ENCODE measurements around the gene ACOT13.
"Not testable (repeated sequence)": the region's sequence is repeated elsewhere in the genome, so short reads cannot be mapped to it uniquely, and the experiment has no call there.

The ACOT13 gene

GRCh38 chr6:24721461-24722215, 54.8 kb downstream of the ACOT13 start:
- in situ Hi-C loops (cut with MboI; ENCODE audit: low sequenced_read_pairs, unreplicated experiment): no loop called here
- peak; percentile 64 for DNase-seq (ENCODE audit: low spot score)
- TF ChIP-seq CTCF (IDR thresholded peaks at IDR 0.05; ENCODE audit: borderline replicate concordance, control extremely low read depth, extremely low read depth, insufficient read depth, missing control alignments): no peak

GRCh38 chr6:24723270-24723669, 56.4 kb downstream of the ACOT13 start:
- in situ Hi-C loops (cut with MboI; ENCODE audit: low sequenced_read_pairs, unreplicated experiment): no loop called here
- no peak for DNase-seq (ENCODE audit: low spot score)
- no peak for TF ChIP-seq CTCF (IDR thresholded peaks at IDR 0.05; ENCODE audit: borderline replicate concordance, control extremely low read depth, extremely low read depth, insufficient read depth, missing control alignments)

GRCh38 chr6:24730653-24731052, 63.8 kb downstream of the ACOT13 start:
- DNase-seq (ENCODE audit: low spot score); in situ Hi-C loops (cut with MboI; ENCODE audit: low sequenced_read_pairs, unreplicated experiment): not testable (repeated sequence)

DNA sequence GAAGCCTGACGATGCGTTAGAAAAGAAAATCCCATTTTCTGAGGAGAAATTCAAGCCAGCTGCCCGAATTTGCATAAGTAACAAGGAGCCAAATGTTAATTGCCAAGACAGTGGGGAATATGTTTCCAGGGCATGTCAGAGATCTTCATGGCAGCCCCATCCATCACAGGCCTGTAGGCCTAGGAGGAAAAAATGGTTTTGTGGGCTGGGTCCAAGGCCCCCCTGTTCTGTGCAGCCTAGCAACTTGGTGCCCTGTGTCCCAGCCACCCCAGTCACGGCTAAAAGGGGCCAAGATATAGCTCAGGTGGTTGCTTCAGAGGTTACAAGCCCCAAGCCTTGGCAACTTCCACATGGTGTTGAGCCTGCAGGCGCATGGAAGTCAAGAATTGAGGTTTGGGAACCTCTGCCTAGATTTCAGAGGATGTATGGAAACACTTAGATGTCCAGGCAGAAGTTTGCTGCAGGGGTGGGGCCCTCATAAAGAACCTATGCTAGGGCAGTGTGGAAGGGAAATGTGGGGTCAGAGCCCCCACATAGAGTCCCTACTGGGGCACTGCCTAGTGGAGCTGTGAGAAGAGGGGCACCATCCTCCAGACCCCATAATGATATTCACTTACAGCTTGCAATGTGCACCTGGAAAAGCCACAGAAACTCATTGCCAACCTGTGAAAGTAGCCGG, 64.7 kb downstream of the ACOT13 start:
- in situ Hi-C loops (cut with MboI; ENCODE audit: low sequenced_read_pairs, unreplicated experiment): not testable (repeated sequence)

DNA sequence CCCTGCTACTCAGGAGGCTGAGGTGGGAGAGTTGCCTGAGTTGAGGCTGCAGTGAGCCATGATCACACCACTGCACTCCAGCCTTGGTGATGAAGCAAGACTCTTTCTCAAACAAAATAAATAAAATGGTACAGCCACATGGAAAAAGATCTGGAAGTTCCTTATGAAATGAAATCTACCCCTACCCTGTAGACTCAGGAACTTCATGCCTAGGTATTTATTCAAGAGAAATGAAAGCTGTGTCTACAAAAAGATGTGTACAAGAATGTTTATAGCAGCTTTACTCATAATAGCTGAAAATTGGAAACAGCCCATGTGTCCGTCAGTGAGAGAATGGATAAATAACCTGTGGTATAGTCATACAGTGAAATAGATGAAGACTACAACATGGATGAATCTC, 67.3 kb downstream of the ACOT13 start:
- in situ Hi-C loops (cut with MboI; ENCODE audit: low sequenced_read_pairs, unreplicated experiment): no loop called here
- no peak for DNase-seq (ENCODE audit: low spot score)
- no peak for TF ChIP-seq CTCF (IDR thresholded peaks at IDR 0.05; ENCODE audit: borderline replicate concordance, control extremely low read depth, extremely low read depth, insufficient read depth, missing control alignments)

More for the DNA sequence above, 64.7 kb downstream of the ACOT13 start:
- DNase-seq (ENCODE audit: low spot score): not testable (repeated sequence)

DNA sequence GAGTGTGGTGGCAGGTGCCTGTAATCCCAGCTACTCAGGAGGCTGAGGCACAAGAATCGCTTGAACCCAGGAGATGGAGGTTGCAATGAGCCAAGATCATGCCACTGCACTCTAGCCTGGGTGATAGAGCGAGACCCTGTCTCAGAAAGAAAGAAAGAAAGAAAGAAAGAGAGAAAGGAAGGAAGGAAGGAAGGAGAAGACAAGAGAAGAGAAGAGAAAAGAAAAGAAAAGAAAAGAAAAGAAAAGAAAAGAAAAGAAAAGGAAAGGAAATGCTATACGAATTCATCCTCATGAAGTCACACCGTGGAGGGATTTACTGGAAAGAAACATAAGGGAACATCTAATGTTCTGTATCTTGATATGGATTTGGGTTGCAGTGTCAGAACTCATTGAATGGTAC, 67.8 kb downstream of the ACOT13 start:
- in situ Hi-C loops (cut with MboI; ENCODE audit: low sequenced_read_pairs, unreplicated experiment); DNase-seq (ENCODE audit: low spot score): not testable (repeated sequence)

- no peak for DNase-seq (ENCODE audit: low spot score)
- in situ Hi-C loops (cut with MboI; ENCODE audit: low sequenced_read_pairs, unreplicated experiment): no loop called here
Observed at GRCh38 chr6:24738741-24739140, 71.9 kb downstream of the ACOT13 start.

More at GRCh38 chr6:24738741-24739140, 71.9 kb downstream of the ACOT13 start:
- TF ChIP-seq CTCF (IDR thresholded peaks at IDR 0.05; ENCODE audit: borderline replicate concordance, control extremely low read depth, extremely low read depth, insufficient read depth, missing control alignments): no peak
